ENCODE data around the gene GID8. TPM values are rescaled to one million over a fixed set of nuclear protein-coding genes. Genes with fewer than 3 reads are reported as not detected.

The GID8 gene
- total RNA-seq, 1 donor from 2014 or later, result 55.8 TPM

- Mint-ChIP-seq H3K36me3 (peaks cover 40% of the 10 kb centered on the region), H3K4me3 (no peak overlapping the region), H3K9me3 (no peaks in the 10 kb centered on the region), H3K27ac (no peak overlapping the region), H3K4me1 (ENCODE audit: unreplicated experiment) (no peaks in the 10 kb centered on the region), H3K27me3 (no peaks in the 10 kb centered on the region)
- TF ChIP-seq CTCF (conservative IDR thresholded peaks at IDR 0.05), result no peak
- DNase-seq (ENCODE audit: extremely low spot score, unreplicated experiment), result no peak
Observed at GRCh38 chr20:62947532-62948300, 9.8 kb downstream of the GID8 start.

GRCh38 chr20:62949153-62949821, 11.3 kb downstream of the GID8 start:
- Mint-ChIP-seq H3K27ac (no peak overlapping the region), H3K9me3 (no peaks in the 10 kb centered on the region), H3K4me3 (no peak overlapping the region), H3K4me1 (ENCODE audit: unreplicated experiment) (no peaks in the 10 kb centered on the region), H3K36me3 (peaks cover 37% of the 10 kb centered on the region), H3K27me3 (no peaks in the 10 kb centered on the region)
- no peak for DNase-seq (ENCODE audit: extremely low spot score, unreplicated experiment)
- TF ChIP-seq CTCF (conservative IDR thresholded peaks at IDR 0.05), result no peak

GRCh38 chr20:62949962-62950361, 12.0 kb downstream of the GID8 start:
- H3K36me3 Mint-ChIP-seq, result peaks cover 33% of the 10 kb centered on the region
- H3K9me3 Mint-ChIP-seq, result no peaks in the 10 kb centered on the region
- no peak for TF ChIP-seq CTCF (conservative IDR thresholded peaks at IDR 0.05)
- no peak overlapping the region for H3K27ac Mint-ChIP-seq
- no peaks in the 10 kb centered on the region for H3K27me3 Mint-ChIP-seq
- H3K4me3 Mint-ChIP-seq, result no peak overlapping the region
- H3K4me1 Mint-ChIP-seq (ENCODE audit: unreplicated experiment), result no peaks in the 10 kb centered on the region
- DNase-seq (ENCODE audit: extremely low spot score, unreplicated experiment), result no peak

GRCh38 chr20:62950741-62951140, 12.8 kb downstream of the GID8 start:
- Mint-ChIP-seq H3K4me1 (ENCODE audit: unreplicated experiment) (no peaks in the 10 kb centered on the region), H3K4me3 (no peak overlapping the region), H3K27me3 (no peaks in the 10 kb centered on the region), H3K9me3 (no peaks in the 10 kb centered on the region), H3K36me3 (peaks cover 33% of the 10 kb centered on the region), H3K27ac (no peak overlapping the region)
- TF ChIP-seq CTCF (conservative IDR thresholded peaks at IDR 0.05), result no peak
- no peak for DNase-seq (ENCODE audit: extremely low spot score, unreplicated experiment)

GRCh38 chr20:62951143-62951895, 13.4 kb downstream of the GID8 start:
- no peak for TF ChIP-seq CTCF (conservative IDR thresholded peaks at IDR 0.05)
- H3K27me3 Mint-ChIP-seq, result no peaks in the 10 kb centered on the region
- no peak overlapping the region for H3K4me3 Mint-ChIP-seq
- DNase-seq (ENCODE audit: extremely low spot score, unreplicated experiment), result no peak
- peaks cover 33% of the 10 kb centered on the region for H3K36me3 Mint-ChIP-seq
- H3K27ac Mint-ChIP-seq, result no peak overlapping the region
- H3K9me3 Mint-ChIP-seq, result no peaks in the 10 kb centered on the region
- no peaks in the 10 kb centered on the region for H3K4me1 Mint-ChIP-seq (ENCODE audit: unreplicated experiment)
